Stimulated activated CD4-positive, alpha-beta T cell treated with anti-CD3 and anti-CD28 coated beads, Interleukin-1b, Interleukin-23, amount 100 ng/mL, for 24 hours (primary cell): ENCODE results near the gene NFKB2.
A peak's percentile ranks its signal among the peaks of the same experiment; 100 is the strongest.

Source experiments
- DNase-seq, 4 experiments: peaks; one replicate each; pipeline ENCODE4 v3.0.0-alpha.2; 2020; ENCODE audit warnings: low read depth in 4 of 4, low spot score in 1 of 4

Gene NFKB2

DNA sequence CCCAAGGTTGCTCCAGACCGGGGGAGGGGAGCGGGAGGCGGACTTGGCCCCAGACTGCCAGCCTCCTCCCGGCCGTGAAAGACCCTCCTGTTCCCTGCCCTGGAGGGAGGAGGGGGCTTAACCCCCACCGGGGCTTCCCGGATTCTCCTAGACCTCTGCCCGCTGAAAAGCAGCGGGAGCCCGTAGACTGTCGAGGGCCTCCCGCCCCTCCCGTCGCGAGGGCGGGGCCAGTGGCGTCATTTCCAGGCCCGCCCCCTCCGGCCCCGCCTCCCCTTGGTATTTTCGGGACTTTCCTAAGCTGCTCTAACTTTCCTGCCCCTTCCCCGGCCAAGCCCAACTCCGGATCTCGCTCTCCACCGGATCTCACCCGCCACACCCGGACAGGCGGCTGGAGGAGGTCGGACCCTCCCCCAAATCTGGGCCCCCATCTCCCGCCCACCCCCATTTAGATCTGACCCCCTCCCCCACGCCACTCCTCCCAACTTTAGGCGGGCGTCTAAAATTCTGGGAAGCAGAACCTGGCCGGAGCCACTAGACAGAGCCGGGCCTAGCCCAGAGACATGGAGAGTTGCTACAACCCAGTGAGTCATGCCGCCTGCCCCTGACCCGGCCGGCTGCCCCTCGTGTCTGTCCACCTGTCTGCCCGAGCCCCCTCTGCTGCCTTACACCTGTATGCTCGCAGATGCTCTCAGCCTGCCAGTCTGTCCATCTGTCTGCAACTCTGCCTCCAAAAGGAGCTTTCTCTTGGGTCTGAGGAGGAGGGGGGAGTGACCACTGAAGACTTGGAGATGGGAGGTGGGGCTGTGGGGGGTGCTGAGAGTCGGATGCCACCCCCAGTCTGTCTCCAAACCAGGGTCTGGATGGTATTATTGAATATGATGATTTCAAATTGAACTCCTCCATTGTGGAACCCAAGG is at the start of gene NFKB2:
NFKB2 (plus strand) TSS at position 306 of the 917 bp plus-strand sequence; CDS start at position 561, 255 bp downstream.
- DNase-seq, result peak; percentile 79 to 89 (median 86)

GRCh38 chr10:102347236-102347828 is 48.2 kb upstream of the NFKB2 start:
- DNase-seq, result no peak

GRCh38 chr10:102352066-102352715 is 43.3 kb upstream of the NFKB2 start:
- peak; percentile 55 to 68 (median 64) for DNase-seq

GRCh38 chr10:102354451-102354850 is 41.1 kb upstream of the NFKB2 start:
- DNase-seq, result no peak

DNA sequence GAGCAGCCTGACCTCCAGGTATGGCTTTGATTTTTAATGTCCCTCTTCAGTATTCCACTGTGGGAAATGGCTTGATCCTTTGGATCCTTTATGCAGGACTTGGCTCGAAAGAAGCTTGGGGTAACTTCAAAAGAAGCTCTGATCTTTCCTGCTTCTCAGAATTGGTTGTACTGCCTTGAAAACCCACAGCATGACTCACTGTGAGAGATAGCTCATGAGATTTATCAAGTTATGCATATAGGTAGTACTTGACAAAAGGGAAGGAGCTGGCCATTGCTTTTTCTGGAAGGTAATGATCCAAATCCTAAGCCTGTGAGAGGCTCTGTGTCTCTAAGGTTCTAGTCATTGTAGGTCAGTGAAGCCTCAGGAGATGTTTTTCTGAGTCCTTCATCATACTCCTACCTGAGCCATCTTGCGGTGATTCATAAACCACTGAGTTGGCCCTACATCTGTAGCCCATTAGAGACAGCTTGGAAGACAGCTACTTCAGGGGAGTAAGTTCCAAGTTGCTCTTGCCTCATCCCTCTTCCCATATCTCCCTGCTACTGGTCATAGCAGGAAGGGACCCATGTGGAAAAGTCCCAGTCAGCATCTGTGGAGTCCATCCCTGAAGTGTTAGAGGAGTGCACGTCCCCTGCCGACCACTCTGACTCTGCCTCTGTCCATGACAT is 36.7 kb upstream of the NFKB2 start:
- no peak for DNase-seq

- no peak for DNase-seq
Measured at GRCh38 chr10:102367441-102367840, 28.1 kb upstream of the NFKB2 start.

GRCh38 chr10:102368077-102368476 is 27.4 kb upstream of the NFKB2 start:
- DNase-seq, result no peak

DNA sequence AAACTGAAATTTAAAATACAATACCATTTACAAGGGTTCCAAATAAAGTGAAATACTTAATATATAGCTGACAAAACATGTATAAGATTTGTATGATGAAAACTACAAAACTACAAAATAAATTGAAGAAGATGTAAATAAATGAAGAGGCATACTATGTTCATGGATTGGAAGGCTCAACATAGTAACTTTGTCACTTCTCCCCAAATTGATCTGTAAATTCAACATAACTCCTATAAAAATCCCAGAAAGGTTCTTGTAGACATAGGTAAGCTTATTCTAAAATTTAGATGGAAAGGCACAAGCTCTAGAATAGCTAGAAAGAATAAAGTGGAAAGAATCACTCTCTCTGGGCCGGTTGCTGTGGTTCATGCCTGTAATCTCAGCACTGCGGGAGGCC is 24.2 kb upstream of the NFKB2 start:
- no peak for DNase-seq

DNA sequence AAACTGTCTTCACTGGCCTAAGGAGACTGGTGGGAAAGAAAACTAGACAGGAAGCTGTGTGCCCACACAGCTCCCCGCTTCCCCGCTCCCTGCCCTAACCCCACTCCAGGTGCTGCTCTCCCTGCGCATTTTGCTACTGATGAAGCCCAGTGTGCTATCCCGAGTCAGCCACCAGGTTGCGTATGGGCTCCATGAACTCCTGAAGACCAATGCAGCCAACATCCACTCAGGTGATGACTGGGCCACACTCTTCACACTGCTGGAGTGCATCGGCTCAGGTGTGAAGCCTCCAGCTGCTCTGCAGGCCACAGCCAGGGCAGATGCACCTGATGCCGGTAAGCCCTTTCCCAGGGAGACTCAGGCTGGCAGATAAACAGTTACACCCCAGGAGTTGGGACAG is 20.3 kb upstream of the NFKB2 start:
- DNase-seq, result no peak

DNA sequence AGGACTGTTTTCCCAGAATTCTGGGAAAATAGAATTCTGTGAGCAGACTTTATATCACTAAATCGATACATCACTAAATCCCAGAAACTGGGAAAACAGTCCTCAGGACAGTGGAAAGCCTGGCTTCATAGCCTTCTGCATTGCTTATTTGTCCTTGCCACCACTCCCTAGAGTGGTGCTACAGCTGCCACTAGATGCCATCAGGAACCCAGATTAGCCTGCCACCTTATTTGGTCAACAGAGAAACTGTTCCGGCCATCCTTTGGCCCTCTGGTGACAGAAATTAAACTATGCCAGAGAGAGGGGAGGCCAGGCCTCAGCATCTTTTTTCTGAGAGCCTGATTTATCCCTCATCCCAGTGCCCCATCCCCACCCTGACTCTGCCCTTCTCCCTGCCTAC is 19.6 kb upstream of the NFKB2 start:
- no peak for DNase-seq

GRCh38 chr10:102376901-102377300 is 18.6 kb upstream of the NFKB2 start:
- DNase-seq, result no peak

GRCh38 chr10:102379383-102379782 is 16.1 kb upstream of the NFKB2 start:
- no peak for DNase-seq

DNA sequence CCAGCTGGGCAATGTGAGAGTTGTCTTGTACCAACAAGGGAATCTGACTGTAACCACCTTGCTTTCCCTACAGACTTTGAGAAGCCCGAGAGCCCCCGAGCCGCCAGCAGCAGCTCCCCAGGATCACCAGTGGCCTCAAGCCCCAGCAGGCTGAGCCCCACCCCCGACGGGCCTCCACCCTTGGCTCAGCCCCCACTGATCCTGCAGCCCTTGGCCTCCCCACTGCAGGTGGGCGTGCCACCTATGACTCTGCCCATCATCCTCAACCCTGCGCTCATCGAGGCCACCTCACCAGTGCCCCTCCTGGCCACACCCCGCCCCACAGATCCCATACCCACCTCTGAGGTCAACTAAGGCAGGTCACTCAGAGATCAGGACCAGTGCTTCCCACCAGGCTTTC is 13.5 kb upstream of the NFKB2 start:
- no peak for DNase-seq

- DNase-seq, result no peak
Measured at GRCh38 chr10:102382871-102383270, 12.6 kb upstream of the NFKB2 start.

- no peak for DNase-seq
Measured at GRCh38 chr10:102384053-102384452, 11.5 kb upstream of the NFKB2 start.

GRCh38 chr10:102384606-102385429 is 10.7 kb upstream of the NFKB2 start:
- DNase-seq, result no peak

DNA sequence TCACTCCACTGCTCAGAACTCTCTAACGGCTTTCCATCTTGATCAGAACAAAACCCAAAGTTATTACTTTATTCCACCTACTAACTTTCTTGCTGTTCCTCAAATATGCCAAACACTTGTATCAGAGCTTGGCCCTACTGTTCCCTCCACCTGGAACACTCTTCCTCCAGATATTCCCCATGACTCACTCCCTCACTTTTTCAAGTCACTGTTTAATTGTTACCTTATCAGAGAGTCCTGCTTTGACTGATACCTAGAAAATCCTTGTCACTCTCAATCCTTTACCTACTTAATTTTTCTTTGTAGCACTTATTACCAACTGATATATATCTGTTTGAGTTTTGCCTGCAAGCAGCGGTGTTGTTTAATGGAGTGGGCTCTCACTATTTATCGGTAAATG is 5.6 kb upstream of the NFKB2 start:
- no peak for DNase-seq

GRCh38 chr10:102392306-102392705 is 3.2 kb upstream of the NFKB2 start:
- DNase-seq, result no peak

DNA sequence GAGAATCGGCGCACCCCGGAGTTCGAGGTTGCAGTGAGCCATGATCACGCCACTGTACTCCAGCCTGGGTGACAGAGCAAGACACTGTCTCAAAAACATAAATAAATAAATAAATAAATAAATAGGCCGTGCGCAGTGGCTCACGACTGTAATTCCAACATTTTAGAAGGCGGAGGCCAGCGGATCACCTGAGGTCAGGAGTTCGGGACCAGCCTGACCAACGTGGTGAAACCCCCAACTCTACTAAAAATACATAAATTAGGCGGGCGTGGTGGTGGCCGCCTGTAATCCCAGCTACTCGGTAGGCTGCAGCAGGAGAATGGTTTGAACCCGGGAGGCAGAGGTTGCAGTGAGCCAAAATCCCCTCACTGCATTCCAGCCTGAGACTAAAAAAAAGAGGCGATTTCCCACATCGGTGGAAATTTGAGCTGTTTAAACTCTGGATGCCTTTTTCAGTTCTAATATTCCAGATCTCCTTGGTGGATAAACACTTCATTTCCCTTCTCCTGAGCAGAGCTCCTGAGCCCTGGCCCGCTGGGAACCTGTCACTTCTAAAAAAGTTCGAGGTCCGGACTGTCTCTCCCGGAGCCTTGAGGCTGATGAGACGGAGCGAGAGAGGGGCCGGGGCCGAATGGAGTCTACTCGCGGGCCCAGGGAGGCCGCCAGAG is 2.0 kb upstream of the NFKB2 start:
- DNase-seq, result no peak
